WERI-Rb-1 (cell line): Measurements from ENCODE around the gene SKAP1.

Source experiments
- DNase-seq: peaks from one replicate; pipeline ENCODE4 v3.0.0-alpha.2; 2020
- H3K27ac ChIP-seq: fragments of 250-450 bp; sonication (Bioruptor Pico); 2 replicates; pipeline ENCODE4 v1.5.1; 2020; ENCODE audit warnings: mild to moderate bottlenecking, moderate library complexity
- H3K27me3 ChIP-seq: fragments of 250-450 bp; sonication (Bioruptor Pico); 2 replicates; pipeline ENCODE4 v1.5.1; 2021; ENCODE audit warnings: mild to moderate bottlenecking, low read depth, moderate library complexity; ENCODE audit not compliant: insufficient read depth, severe bottlenecking
- H3K36me3 ChIP-seq: fragments of 250-450 bp; sonication (Bioruptor Pico); 2 replicates; pipeline ENCODE4 v1.5.1; 2020; ENCODE audit warnings: mild to moderate bottlenecking, moderate library complexity
- H3K4me3 ChIP-seq: 2 replicates; pipeline ENCODE4 v1.5.1; 2011; ENCODE audit warnings: low read depth, mild to moderate bottlenecking, control low read depth, low read length
- H3K9me3 ChIP-seq: fragments of 250-450 bp; sonication (Bioruptor Pico); 2 replicates; pipeline ENCODE4 v1.5.1; 2021; ENCODE audit warnings: mild to moderate bottlenecking, moderate library complexity; ENCODE audit not compliant: severe bottlenecking
- TF ChIP-seq, protein P1 (sequence below): IDR thresholded peaks from 2 replicates; pipeline ENCODE4 v1.5.1; 2011; ENCODE audit warnings: low read depth, mild to moderate bottlenecking, control low read depth, inconsistent platforms, low read length

SKAP1 gene

DNA sequence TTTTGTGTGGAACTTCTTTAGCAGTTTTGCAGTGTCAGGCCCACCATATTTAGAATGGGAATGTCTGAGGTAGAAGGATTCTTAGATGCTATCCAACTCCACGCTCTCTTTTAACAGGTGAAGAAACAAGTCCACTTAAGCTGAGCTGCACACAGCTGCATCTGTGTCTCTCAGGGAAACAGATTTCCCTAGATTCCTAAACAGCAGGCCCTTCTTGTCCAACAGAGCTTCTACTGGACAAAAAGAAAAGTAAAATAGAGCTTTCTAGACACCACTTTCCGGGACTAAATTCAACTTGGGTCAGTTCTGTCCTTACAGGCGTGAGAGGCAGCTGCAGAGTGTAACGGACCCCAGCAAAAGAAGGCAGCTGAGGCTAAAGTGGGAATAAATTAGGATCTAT lies 270.8 kb downstream of the SKAP1 start:
- H3K27ac ChIP-seq: no peak overlapping the region
- no peaks in the 10 kb centered on the region for H3K36me3 ChIP-seq
- DNase-seq: no peak
- TF ChIP-seq, protein P1, sequence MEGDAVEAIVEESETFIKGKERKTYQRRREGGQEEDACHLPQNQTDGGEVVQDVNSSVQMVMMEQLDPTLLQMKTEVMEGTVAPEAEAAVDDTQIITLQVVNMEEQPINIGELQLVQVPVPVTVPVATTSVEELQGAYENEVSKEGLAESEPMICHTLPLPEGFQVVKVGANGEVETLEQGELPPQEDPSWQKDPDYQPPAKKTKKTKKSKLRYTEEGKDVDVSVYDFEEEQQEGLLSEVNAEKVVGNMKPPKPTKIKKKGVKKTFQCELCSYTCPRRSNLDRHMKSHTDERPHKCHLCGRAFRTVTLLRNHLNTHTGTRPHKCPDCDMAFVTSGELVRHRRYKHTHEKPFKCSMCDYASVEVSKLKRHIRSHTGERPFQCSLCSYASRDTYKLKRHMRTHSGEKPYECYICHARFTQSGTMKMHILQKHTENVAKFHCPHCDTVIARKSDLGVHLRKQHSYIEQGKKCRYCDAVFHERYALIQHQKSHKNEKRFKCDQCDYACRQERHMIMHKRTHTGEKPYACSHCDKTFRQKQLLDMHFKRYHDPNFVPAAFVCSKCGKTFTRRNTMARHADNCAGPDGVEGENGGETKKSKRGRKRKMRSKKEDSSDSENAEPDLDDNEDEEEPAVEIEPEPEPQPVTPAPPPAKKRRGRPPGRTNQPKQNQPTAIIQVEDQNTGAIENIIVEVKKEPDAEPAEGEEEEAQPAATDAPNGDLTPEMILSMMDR: no peak
- no peak overlapping the region for H3K4me3 ChIP-seq
- no peaks in the 10 kb centered on the region for H3K27me3 ChIP-seq
- H3K9me3 ChIP-seq: no peaks in the 10 kb centered on the region

DNA sequence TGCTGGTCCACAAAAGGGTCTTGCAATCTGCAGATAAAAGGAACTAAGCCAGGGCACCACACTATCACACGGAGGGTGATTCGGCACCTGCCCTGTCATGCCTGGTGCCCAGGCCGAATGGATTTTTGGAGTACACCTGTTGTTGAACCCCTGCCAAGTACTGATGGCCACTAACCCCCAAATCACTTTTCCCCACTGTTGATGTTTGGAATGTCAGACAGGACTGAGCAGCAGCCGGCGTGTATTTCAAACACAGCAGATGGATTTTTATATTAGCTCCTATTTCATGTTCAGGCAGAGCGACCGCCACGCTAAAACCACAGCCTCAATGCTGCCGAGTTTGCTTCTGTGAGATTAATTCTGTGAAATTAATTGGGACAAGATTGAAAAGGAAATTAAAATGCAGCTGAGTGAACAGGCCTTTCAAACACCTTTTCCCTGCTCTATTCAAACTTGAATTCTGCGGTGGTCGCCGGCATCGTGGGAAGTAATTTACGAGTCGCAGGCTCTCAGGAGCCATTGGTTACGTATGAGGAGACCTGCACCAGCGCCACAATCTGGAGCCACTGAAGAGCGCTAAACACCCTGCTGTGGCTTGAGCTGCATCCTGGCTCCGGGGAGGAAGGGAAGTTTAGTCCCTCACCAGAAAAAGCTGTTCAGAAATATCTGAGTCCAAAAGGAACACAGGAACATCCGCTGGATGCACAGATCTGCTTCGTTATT lies 274.0 kb downstream of the SKAP1 start:
- H3K9me3 ChIP-seq: no peaks in the 10 kb centered on the region
- no peaks in the 10 kb centered on the region for H3K27me3 ChIP-seq
- TF ChIP-seq, protein P1: no peak
- no peak overlapping the region for H3K27ac ChIP-seq
- H3K36me3 ChIP-seq: no peaks in the 10 kb centered on the region
- no peak for DNase-seq
- H3K4me3 ChIP-seq: no peak overlapping the region

DNA sequence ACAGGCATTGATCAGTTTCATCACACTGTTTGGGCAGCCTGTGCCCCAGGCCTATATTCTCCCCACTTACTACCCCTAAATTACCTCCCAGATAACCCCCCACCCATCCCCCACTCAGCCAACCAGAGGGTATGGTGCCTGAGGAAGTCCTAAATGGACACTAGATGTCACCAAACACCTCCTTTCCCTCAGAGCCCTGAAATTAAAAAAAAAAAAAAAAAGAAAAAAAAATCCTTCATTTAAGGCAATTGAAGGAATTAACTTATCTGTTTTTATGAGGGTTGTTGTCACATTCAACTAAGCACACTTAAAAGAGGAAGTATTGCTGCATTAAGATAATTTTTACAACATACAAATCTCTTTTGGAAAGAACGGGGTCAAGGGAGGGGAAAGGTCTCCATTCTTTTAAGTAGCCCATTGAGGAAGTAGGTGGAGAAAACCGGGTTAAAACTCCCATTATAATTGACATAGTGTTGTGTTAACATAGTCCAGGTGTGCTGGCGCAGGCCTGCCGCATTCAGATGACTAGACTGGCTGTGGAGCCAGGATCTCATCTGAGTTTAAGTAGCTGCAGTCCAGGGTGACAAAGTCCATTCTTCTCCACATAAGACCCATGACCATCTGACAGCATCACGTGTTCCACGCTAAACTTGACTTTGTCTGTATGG lies 276.2 kb downstream of the SKAP1 start:
- Histone ChIP-seq H3K36me3 (no peaks in the 10 kb centered on the region), H3K9me3 (no peaks in the 10 kb centered on the region), H3K4me3 (no peak overlapping the region), H3K27me3 (no peaks in the 10 kb centered on the region), H3K27ac (peak overlapping the region; percentile 93)
- TF ChIP-seq, protein P1: peak; percentile 63
- DNase-seq: peak; percentile 74

DNA sequence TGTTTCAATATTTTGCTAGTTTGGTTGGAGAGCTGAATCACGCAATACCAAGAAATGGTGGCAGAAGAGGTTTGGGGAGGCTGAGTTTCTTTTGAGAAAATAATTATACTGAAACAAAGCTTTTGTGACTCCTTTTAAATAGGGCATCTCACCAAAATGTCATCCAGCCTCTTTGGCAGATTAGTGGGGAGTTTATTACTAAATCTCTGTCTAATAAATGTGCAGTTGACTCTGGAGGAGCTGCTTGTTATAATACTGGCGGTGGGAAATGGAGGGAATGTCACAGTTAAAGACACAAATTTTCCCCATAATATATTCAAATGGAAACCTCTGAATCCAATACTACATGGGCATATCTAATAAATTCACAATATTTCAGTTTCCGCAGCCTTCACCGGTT lies 277.7 kb downstream of the SKAP1 start:
- no peak for DNase-seq
- Histone ChIP-seq H3K36me3 (no peaks in the 10 kb centered on the region), H3K27me3 (no peaks in the 10 kb centered on the region), H3K27ac (peak overlapping the region; percentile 93), H3K4me3 (peak overlapping the region; percentile 41), H3K9me3 (no peaks in the 10 kb centered on the region)
- TF ChIP-seq, protein P1: no peak

DNA sequence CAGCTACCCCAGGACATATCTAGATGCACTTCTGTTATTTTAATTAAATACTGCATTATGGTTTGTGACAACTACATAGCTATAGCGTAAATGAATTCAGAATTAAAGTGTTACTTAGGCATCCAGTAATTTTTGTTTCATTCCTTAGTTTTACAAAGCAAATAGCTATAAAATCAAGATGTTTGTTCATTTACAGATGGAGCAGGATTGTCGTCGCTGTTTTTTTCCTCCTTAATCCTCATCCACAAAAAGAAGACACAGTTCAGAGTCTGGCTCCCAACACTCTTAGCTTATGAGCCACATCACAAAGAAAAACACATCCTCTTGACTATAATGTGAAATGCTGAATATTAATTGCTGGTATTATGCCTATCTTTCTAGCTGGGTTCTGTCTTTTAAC lies 278.8 kb downstream of the SKAP1 start:
- DNase-seq: no peak
- H3K27me3 ChIP-seq: no peaks in the 10 kb centered on the region
- peak overlapping the region; percentile 41 for H3K4me3 ChIP-seq
- no peaks in the 10 kb centered on the region for H3K36me3 ChIP-seq
- peak overlapping the region; percentile 93 for H3K27ac ChIP-seq
- H3K9me3 ChIP-seq: no peaks in the 10 kb centered on the region
- TF ChIP-seq, protein P1: no peak
